HG03571 (cell line): ENCODE data around the gene RRP1B.
"Not testable (repeated sequence)": the region's sequence is repeated elsewhere in the genome, so short reads cannot be mapped to it uniquely, and the experiment has no call there.

Experiments used
- ATAC-seq: cut with Tn5 transposase; IDR thresholded peaks from one replicate; pipeline ENCODE4 v1.9.1; 2021; ENCODE audit not compliant: unreplicated experiment

RRP1B gene

GRCh38 chr21:43697758-43698643 lies 38.6 kb downstream of the RRP1B start:
- no peak for ATAC-seq

- ATAC-seq, result not testable (repeated sequence)
These were observed 40.1 kb downstream of the RRP1B start for GRCh38 chr21:43699492-43699777.

- ATAC-seq, result no peak
These were observed 40.7 kb downstream of the RRP1B start for GRCh38 chr21:43699933-43700599.

- ATAC-seq, result no peak
These were observed 42.8 kb downstream of the RRP1B start for GRCh38 chr21:43701936-43702784.

- no peak for ATAC-seq
These were observed 43.4 kb downstream of the RRP1B start for GRCh38 chr21:43702785-43703034.

- ATAC-seq, result no peak
These were observed 43.9 kb downstream of the RRP1B start for GRCh38 chr21:43703035-43703880.

- no peak for ATAC-seq
These were observed 48.1 kb downstream of the RRP1B start for GRCh38 chr21:43707462-43707861.

- no peak for ATAC-seq
These were observed 49.5 kb downstream of the RRP1B start for GRCh38 chr21:43708745-43709381.

GRCh38 chr21:43712268-43712942 lies 53.0 kb downstream of the RRP1B start:
- ATAC-seq, result no peak

- not testable (repeated sequence) for ATAC-seq
These were observed 53.8 kb downstream of the RRP1B start for GRCh38 chr21:43713123-43713522.

- peak; percentile 33 for ATAC-seq
These were observed 57.2 kb downstream of the RRP1B start for GRCh38 chr21:43716376-43717165.

GRCh38 chr21:43717166-43717853 lies 58.0 kb downstream of the RRP1B start:
- ATAC-seq, result no peak

GRCh38 chr21:43717967-43718871 lies 58.9 kb downstream of the RRP1B start:
- no peak for ATAC-seq

GRCh38 chr21:43718872-43719747 lies 59.8 kb downstream of the RRP1B start, which contains the start of gene PDXK:
Gene PDXK, plus strand, starts transcription at chr21:43719129. Its CDS starts 166 bp downstream, at chr21:43719295.
- peak; percentile 52 for ATAC-seq

- peak; percentile 5 for ATAC-seq
These were observed 60.6 kb downstream of the RRP1B start for GRCh38 chr21:43719748-43720538.
